ENCODE results near the gene LDAH. TPM values are rescaled to one million over a fixed set of nuclear protein-coding genes. Genes with fewer than 3 reads are reported as not detected.

Gene LDAH
- polyA plus RNA-seq, 4 donors = 32.9 to 38.8 (median 36.1) TPM

GRCh38 chr2:20689428-20690264 lies 133.3 kb downstream of the LDAH start:
- no peak for DNase-seq (ENCODE audit: low read depth in 4 of 4, low spot score in 2 of 4)

DNA sequence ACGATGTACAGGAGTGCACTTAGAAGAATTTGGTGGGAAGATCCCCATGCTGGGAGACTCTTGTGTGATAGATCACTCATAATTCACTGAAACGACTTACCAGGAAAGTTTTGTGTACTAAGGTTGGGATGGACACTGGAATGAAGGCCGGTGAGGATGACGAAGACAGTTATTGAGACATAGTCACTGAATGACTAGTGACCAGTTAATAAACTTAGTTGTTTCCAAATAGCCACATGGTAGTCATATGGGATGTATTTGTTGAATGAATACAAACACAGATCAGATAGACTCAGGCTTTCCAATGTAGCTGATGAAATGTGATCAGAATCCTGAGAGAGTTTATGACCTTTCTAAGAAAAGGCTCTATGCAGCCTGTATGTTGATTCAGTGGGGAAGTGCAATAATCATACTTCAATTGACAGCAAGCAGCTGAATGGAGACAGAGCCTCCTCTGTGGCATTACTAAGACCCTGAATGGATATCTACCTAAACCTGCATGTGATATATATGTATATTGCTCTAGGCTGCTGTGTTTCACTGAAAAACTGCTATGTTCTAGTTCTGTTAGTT lies 135.6 kb downstream of the LDAH start:
- DNase-seq (ENCODE audit: low read depth in 4 of 4, low spot score in 2 of 4) = no peak

GRCh38 chr2:20684581-20685063 lies 138.3 kb downstream of the LDAH start:
- no peak for DNase-seq (ENCODE audit: low read depth in 4 of 4, low spot score in 2 of 4)

DNA sequence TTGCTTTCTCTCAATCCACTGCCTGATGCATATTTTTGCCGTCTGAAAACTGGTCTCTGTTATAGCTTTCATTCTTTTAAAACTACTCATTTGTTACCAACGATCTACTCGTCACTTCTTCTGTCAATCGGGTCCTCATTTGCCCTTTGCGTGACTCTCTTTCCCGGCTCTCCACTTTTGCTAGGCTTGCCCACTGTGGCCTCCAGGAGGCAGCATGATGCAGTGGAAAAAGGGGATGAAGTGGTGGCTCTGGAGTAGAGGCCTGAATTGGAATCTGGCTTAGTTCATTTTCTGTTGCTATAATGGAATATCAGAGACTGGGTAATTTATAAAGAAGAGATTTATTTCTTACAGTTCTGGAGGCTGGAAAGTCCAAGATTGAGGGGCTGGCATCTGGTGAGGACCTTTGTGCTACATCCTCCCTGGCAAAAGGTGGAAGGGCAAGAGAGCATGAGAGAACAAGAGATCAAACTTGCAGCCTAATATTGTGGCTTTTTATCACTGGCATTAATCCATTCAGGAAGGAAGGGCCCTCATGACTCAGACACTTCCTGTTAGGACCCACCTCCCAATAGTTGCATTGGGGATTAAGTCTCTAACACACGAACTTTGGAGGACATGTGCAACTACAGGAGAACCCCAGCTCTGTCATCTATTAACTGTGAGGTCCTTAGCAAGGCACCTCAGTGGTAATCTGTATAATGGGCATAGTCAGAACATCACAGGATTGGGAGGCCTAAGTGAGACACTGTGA lies 140.6 kb downstream of the LDAH start:
- DNase-seq (ENCODE audit: low read depth in 4 of 4, low spot score in 2 of 4) = no peak

GRCh38 chr2:20680744-20681375 lies 142.0 kb downstream of the LDAH start:
- DNase-seq (ENCODE audit: low read depth in 4 of 4, low spot score in 2 of 4) = no peak

- no peak for DNase-seq (ENCODE audit: low read depth in 4 of 4, low spot score in 2 of 4)
Observed at GRCh38 chr2:20678780-20679179, 144.1 kb downstream of the LDAH start.

DNA sequence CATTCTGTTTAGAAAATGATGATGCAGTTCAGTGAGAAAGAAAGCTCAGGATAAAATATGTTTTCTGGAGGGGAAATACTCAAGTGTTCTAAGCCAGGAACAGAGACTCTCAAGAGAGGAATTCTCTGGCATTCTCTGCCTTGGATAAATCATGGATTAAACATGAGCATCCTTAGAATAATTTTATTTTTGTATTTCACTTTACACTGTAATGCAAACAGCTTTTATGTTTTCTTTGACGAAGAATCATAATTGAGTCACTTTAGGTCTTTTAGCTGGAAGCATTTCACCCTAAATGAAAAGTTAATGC lies 144.9 kb downstream of the LDAH start:
- DNase-seq (ENCODE audit: low read depth in 4 of 4, low spot score in 2 of 4) = no peak

DNA sequence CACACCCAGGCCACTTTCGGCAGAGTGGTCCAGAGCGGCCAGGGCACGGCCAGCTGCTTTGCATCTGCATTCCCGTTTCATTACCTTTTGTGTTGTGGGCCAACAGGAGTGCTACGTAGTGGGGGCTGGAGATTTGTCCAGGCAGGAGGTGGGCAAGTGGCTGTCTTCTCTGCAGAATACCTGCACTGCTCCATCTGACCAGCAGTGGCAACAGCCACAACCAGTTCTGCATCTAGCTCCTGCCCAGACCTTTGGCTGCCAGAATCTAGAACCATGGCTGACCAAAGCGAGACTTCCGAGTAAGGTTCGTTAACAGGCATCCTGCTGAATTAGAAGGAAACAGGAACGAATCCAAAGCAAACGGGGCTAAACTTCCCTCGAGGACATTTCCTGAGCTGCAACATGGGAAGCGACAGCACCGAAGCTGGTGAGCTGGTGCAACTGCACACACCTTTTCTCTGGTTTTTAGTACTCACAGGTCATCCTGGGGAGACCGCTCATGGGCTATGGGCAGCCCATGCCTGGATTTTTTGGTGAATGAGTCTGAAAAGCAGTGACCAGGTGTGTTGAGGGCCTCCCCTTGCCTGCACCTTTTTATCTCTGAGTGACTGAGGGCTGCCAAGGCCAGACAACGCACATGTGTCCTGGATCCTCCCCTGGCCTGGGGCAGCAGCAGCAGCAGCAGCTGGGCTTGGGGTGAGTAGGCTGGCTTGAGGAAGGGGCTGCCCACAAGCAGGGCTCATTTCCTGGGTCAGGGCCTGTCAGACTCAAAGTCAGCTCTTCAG lies 145.4 kb downstream of the LDAH start:
- DNase-seq (ENCODE audit: low read depth in 4 of 4, low spot score in 2 of 4) = no peak

GRCh38 chr2:20676353-20677215 lies 146.3 kb downstream of the LDAH start:
- no peak for DNase-seq (ENCODE audit: low read depth in 4 of 4, low spot score in 2 of 4)

DNA sequence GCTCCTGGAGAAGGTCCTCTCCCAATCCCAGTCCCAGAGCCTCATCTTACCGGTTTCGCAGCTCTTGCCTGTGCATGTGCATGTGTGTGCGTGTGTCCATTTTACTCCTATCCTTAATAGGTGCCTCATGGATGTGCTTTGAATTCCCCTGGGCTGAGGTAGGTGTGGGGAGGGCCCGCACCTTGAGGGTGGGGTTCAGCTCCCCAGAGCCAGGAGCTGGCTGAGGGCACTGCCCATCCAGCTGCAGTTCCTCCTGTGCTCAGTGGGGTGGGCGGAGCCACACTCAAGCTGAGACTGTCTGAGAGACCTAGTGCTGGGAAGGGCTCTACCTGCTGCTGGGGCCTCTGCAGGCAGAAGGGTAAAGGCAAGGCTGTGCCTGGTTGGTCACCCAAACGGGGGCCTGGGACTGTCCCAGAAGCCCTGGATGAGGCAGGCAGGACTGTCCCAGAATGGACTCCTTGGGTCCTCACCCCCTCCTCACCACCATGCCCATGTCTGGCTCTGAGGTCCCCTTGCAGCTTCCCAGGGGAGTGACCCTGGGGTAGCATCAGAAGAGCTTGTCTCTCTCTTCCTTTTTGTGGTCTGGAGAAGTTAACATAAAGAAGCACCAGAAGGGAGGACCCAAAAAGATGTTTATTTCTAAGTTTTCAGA lies 147.1 kb downstream of the LDAH start:
- no peak for DNase-seq (ENCODE audit: low read depth in 4 of 4, low spot score in 2 of 4)

- DNase-seq (ENCODE audit: low read depth in 4 of 4, low spot score in 2 of 4) = no peak
Observed at GRCh38 chr2:20674974-20675679, 147.8 kb downstream of the LDAH start.

DNA sequence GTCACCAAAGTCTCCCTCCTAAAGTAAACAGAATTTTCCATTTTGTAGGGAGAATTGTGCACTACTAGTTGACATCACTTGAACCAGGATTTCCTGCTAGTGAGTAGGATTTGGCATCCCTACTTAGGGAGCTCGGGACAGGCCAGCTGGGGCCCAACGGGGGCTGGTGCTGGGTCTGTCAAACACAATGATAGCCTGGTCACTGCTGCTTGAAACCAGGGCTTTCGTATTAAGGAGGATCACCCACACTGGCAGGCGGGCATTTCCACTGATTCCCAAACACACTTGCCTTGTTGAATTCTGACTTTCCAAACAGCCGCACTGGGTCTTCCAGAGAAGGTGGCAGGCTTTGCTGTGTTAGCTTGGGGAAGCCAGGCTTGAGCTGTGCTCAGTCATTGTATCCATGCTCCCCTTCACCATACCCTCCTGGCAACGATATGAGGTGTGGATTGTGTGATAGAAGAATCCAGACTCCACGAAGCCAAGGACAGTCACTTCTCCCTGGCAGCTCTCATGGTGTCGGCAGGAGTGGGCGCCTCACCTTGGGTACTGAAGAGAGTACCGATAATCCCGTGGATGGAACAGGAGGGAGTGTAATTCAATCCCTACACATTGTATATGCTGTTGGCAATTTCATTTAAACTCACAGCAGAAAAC lies 148.5 kb downstream of the LDAH start:
- no peak for DNase-seq (ENCODE audit: low read depth in 4 of 4, low spot score in 2 of 4)

DNA sequence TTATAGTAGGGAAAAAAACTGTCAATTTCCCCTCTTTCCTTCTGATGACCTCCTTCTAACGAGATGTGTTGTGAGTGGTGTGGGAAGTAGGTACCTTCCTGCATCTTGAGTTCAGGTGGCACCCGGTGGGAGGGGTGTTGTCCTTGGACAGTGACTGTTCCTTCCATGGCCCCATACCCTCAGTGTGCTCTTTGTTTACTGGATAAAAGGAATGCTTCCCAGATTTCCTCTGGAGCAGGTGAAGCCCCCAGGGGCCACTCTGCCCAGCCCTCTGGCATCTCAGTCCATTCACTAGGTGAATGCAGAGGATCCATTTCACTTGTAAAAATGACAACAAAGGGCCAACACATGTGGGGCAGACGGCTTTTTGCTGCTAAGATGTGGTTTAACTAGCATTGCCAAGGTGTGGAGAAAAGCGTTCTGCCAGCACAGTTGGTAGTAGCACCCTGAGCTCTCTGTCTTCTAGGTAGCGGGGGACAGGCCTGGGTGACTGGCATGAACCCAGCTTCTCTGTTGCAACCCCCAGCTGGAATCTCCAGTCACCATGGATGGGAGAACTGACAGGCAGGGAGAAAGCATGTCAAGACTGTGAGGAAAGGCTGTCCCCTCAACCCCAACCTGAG lies 149.1 kb downstream of the LDAH start:
- no peak for DNase-seq (ENCODE audit: low read depth in 4 of 4, low spot score in 2 of 4)

DNA sequence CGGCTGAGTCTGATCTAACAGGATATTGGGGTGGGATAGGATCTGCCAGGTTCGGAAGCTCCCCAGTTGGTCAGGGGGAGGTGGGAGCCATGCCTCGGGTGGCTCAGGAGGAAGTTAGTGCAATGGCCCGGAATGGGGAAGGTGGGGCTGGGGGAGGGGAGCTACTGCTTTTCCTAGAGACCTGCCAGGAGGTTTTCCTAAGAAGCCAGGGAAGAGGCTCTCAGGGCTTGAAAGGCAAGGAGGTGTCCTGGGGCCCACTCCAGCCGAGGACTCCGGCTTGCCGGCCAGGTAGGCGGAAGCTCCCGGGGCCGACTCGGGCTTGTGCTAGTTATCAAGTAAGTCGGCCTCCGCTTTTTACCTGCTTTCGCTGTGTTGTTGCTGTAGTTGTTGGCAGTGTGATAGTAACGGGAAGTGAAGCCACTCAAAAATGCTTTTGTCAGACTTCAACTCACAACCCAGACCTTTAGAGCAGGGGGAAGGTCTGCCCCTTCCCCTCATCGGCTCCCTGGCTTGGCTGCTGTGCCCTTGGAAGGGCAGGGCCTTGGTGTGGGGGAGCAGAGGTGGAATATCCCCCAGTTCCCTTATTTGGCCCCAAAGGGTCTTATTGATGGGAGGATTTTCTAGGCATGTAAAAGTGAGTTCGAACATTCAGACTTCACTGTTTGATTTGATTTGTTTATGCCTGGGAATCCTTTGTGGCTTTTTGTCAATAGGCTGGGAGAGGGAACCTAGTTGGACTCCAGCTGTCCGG lies 150.5 kb downstream of the LDAH start:
- no peak for DNase-seq (ENCODE audit: low read depth in 4 of 4, low spot score in 2 of 4)

DNA sequence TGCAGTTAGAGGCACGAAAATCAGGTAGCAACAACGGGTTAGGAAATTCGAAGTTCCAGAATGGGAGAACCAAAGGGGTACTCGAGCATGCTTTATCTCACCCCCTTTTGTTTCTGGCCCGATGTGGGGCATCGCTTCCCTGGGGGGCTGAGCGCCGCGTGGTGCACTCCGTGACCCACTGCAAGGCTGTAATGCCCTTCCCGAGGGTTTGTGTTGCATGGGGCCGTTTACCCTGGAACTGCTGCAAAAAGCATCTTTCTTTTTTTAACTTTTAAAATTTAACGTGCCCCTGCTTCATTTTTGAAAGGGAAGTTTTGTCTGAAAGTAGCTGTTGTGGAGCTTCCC lies 151.2 kb downstream of the LDAH start:
- DNase-seq (ENCODE audit: low read depth in 4 of 4, low spot score in 2 of 4) = no peak

DNA sequence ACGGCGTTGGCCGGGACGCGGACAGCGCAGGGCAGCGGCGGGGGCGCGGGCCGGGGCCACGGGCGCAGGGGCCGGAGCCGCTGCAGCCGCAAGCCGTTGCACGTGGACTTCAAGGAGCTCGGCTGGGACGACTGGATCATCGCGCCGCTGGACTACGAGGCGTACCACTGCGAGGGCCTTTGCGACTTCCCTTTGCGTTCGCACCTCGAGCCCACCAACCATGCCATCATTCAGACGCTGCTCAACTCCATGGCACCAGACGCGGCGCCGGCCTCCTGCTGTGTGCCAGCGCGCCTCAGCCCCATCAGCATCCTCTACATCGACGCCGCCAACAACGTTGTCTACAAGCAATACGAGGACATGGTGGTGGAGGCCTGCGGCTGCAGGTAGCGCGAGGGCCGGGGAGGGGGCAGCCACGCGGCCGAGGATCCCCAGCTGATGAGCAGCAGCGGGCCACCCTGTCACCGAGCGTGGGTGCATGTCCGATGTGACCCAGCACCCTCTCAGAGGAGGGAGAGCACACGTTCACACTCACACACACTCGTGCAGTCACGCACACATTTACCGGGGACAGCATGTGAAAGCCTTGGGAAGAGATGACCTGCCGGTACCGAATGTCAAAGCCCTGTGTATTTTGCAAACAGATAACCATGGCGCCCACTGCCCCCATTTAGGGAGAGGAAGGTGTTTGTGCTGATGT lies 151.7 kb downstream of the LDAH start:
- DNase-seq (ENCODE audit: low read depth in 4 of 4, low spot score in 2 of 4) = no peak

Data from left renal cortex interstitium (tissue), 4 donors.